AG04450 (cell line): ENCODE data around the gene RPP30. TPM values are rescaled to one million over a fixed set of nuclear protein-coding genes. Genes with fewer than 3 reads are reported as not detected.

Experiments used
- CTCF ChIA-PET: fragments of 300-600, 350-600 bp; formaldehyde crosslinking; extraction: SDS; loops from one replicate; lab custom pipeline; 2022; ENCODE audit warnings: antibody characterized with exemption, inconsistent platforms; lab: Charles Lee
- POLR2A ChIA-PET: fragments of 350-600 bp; formaldehyde crosslinking; extraction: SDS; loops from one replicate; lab custom pipeline; 2021; ENCODE audit warnings: antibody characterized with exemption, inconsistent platforms; lab: Yijun Ruan, JAX
- DNase-seq: peaks from one replicate; pipeline ENCODE4 v3.0.0-alpha.2; 2011; ENCODE audit warnings: low read depth, low spot score
- H3K27ac ChIP-seq: one replicate; pipeline ENCODE4 v1.5.1; 2012; ENCODE audit warnings: low read depth, low read length, control low read depth
- H3K27me3 ChIP-seq: one replicate; pipeline ENCODE4 v1.6.0; 2012; ENCODE audit warnings: low read length; ENCODE audit not compliant: control insufficient read depth, insufficient read depth
- H3K4me3 ChIP-seq: 2 replicates; pipeline ENCODE4 v1.5.1; 2011; ENCODE audit warnings: mild to moderate bottlenecking, low read depth, low read length, control low read depth
- H3K9me3 ChIP-seq: 2 replicates; pipeline ENCODE4 v1.5.1; 2012; ENCODE audit warnings: low read length; ENCODE audit not compliant: control insufficient read depth, insufficient read depth
- polyA minus RNA-seq: library from RNA; depleted of rRNA, polyadenylated mRNA; stranded (reverse); fragments of >200 nt; gene quantifications from 2 replicates; pipeline ENCODE4 v1.2.3, GENCODE V29; 2011; rRNA and poly(A)+ RNA removed
- polyA plus RNA-seq: library from polyadenylated mRNA; depleted of rRNA; stranded (reverse); fragments of >200 nt; gene quantifications from 2 replicates; pipeline ENCODE4 v1.2.3, GENCODE V29; 2011; rRNA removed
- TF ChIP-seq, protein P1 (sequence below): IDR thresholded peaks from 2 replicates; pipeline ENCODE4 v1.5.1; 2011; ENCODE audit warnings: low read depth, low read length, control low read depth, inconsistent platforms

Gene RPP30
- polyA plus RNA-seq (41.8 and 43.7 TPM in 2 replicates), polyA minus RNA-seq (18.2 and 24.6 TPM in 2 replicates)

- ChIA-PET CTCF (interaction anchor here (0.9 to 4.2 kb wide), 10 partner anchors 7 to 126 kb away, joined by 4 to 32 read pairs (median 6); partner anchors contain the start of gene HTR7), POLR2A (interaction anchor here (0.6 kb wide), 1 partner anchor 291 kb away, joined by 5 read pairs; no protein-coding TSS in a partner anchor)
- peaks cover 8% of the 10 kb centered on the region for H3K27me3 ChIP-seq
- H3K27ac ChIP-seq: peak within 1 kb of the TSS; percentile 12
- H3K4me3 ChIP-seq: peak within 1 kb of the TSS; percentile 97
- H3K9me3 ChIP-seq: peaks cover 3% of the 10 kb centered on the region
- DNase-seq: peak; percentile 34
- TF ChIP-seq, protein P1, sequence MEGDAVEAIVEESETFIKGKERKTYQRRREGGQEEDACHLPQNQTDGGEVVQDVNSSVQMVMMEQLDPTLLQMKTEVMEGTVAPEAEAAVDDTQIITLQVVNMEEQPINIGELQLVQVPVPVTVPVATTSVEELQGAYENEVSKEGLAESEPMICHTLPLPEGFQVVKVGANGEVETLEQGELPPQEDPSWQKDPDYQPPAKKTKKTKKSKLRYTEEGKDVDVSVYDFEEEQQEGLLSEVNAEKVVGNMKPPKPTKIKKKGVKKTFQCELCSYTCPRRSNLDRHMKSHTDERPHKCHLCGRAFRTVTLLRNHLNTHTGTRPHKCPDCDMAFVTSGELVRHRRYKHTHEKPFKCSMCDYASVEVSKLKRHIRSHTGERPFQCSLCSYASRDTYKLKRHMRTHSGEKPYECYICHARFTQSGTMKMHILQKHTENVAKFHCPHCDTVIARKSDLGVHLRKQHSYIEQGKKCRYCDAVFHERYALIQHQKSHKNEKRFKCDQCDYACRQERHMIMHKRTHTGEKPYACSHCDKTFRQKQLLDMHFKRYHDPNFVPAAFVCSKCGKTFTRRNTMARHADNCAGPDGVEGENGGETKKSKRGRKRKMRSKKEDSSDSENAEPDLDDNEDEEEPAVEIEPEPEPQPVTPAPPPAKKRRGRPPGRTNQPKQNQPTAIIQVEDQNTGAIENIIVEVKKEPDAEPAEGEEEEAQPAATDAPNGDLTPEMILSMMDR: no peak
These were observed at the start of gene RPP30 for GRCh38 chr10:90871766-90872647. RPP30 (plus strand) TSS chr10:90871974; CDS start chr10:90871987, 13 bp downstream.

- POLR2A ChIA-PET: no interaction called here
- TF ChIP-seq, protein P1: no peak
- DNase-seq: no peak
- CTCF ChIA-PET: no interaction called here
- no peak overlapping the region for H3K4me3 ChIP-seq
- H3K27ac ChIP-seq: no peak overlapping the region
- H3K9me3 ChIP-seq: no peaks in the 10 kb centered on the region
- peaks cover 2% of the 10 kb centered on the region for H3K27me3 ChIP-seq
These were observed 49.3 kb upstream of the RPP30 start for GRCh38 chr10:90822508-90822907.

DNA sequence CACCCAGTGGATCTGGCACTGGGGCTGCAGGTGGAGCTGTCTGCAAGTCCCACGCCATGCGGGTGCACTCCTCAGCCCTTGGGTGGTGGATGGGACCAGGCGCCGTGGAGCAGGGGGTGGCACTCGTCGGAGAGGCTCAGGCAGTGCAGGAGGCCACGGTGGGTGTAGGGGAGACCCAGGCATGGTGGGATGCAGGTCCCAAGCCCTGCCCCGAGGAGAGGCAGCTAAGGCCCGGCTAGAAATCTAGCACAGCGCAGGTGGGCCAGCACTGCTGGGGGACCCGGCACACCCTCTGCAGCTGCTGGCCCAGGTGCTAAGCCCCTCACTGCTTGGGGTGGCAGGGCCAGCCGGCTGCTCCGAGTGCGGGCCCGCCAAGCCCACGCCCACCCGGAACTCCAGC is 39.7 kb upstream of the RPP30 start:
- H3K27ac ChIP-seq: no peak overlapping the region
- H3K4me3 ChIP-seq: no peak overlapping the region
- TF ChIP-seq, protein P1: no peak
- H3K27me3 ChIP-seq: no peaks in the 10 kb centered on the region
- peaks cover 7% of the 10 kb centered on the region; the same call in 1 of the 2 replicates for H3K9me3 ChIP-seq
- ChIA-PET CTCF (no interaction called here), POLR2A (no interaction called here)
- DNase-seq: no peak

GRCh38 chr10:90834326-90834725 is 37.4 kb upstream of the RPP30 start:
- no peak overlapping the region for H3K4me3 ChIP-seq
- H3K9me3 ChIP-seq: peaks cover 7% of the 10 kb centered on the region; the same call in 1 of the 2 replicates
- no peaks in the 10 kb centered on the region for H3K27me3 ChIP-seq
- TF ChIP-seq, protein P1: no peak
- no peak overlapping the region for H3K27ac ChIP-seq
- ChIA-PET CTCF (no interaction called here), POLR2A (no interaction called here)
- DNase-seq: no peak

GRCh38 chr10:90837486-90837885 is 34.3 kb upstream of the RPP30 start:
- no peak overlapping the region for H3K4me3 ChIP-seq
- POLR2A ChIA-PET: no interaction called here
- TF ChIP-seq, protein P1: no peak
- H3K9me3 ChIP-seq: peaks cover 1% of the 10 kb centered on the region; the same call in 1 of the 2 replicates
- no peaks in the 10 kb centered on the region for H3K27me3 ChIP-seq
- DNase-seq: no peak
- CTCF ChIA-PET: no interaction called here
- no peak overlapping the region for H3K27ac ChIP-seq
